Sciatic nerve (tissue), 2 donors: ENCODE measurements around the gene TTC27. TPM values are rescaled to one million over a fixed set of nuclear protein-coding genes. Genes with fewer than 3 reads are reported as not detected.
A peak's percentile ranks its signal among the peaks of the same experiment; 100 is the strongest.

Source experiments
- ATAC-seq: fragments of 200-7000 bp; cut with Tn5 transposase; one replicate; pipeline ENCODE4 v1.9.1; 2020; ENCODE audit warnings: mild to moderate bottlenecking, moderate library complexity
- DNase-seq: peaks from one replicate; pipeline ENCODE4 v3.0.0-alpha.2; 2020; ENCODE audit warnings: low spot score
- intact Hi-C: fragments of 100-400 bp; cut with DNase I; formaldehyde crosslinking; loops from one replicate; pipeline ENCODE4 v1.14.2; 2022
- total RNA-seq: library from RNA; stranded (reverse); fragmentation: NEBNext Ultra II Directional; extraction: Animal tissue kit (Norgen Biotek cat#: 25700); gene quantifications from one replicate; pipeline ENCODE4 v1.2.1, GENCODE V29; 2021
- donor health status: DM: no; HTN: no; CAD: no.
- donor health status: DM: no; HTN: no; CAD: no.

TTC27 gene
- total RNA-seq, 1 donor from 2014 or later = 19.0 TPM

- ATAC-seq (no peak), DNase-seq (no peak)
- intact Hi-C loops = no loop called here
These were observed 156.1 kb downstream of the TTC27 start for GRCh38 chr2:32783933-32784332.

- no peak for DNase-seq
- ATAC-seq = no peak
- intact Hi-C loops = no loop called here
These were observed 159.4 kb downstream of the TTC27 start for GRCh38 chr2:32787207-32787606.

GRCh38 chr2:32788114-32788513 is 160.3 kb downstream of the TTC27 start:
- ATAC-seq = no peak
- intact Hi-C loops = no loop called here
- DNase-seq = no peak

GRCh38 chr2:32792416-32792815 is 164.6 kb downstream of the TTC27 start:
- ATAC-seq (no peak), DNase-seq (no peak)
- intact Hi-C loops = no loop called here

GRCh38 chr2:32798829-32799228 is 171.0 kb downstream of the TTC27 start:
- ATAC-seq = no peak
- no peak for DNase-seq
- intact Hi-C loops = no loop called here

GRCh38 chr2:32801741-32802140 is 173.9 kb downstream of the TTC27 start:
- ATAC-seq = no peak
- intact Hi-C loops = no loop called here
- DNase-seq = no peak

GRCh38 chr2:32802877-32803276 is 175.0 kb downstream of the TTC27 start:
- ATAC-seq (no peak), DNase-seq (no peak)
- intact Hi-C loops = no loop called here

- no peak for DNase-seq
- intact Hi-C loops = no loop called here
- ATAC-seq = no peak
These were observed 176.4 kb downstream of the TTC27 start for GRCh38 chr2:32804205-32804604.

- intact Hi-C loops = no loop called here
- ATAC-seq (no peak), DNase-seq (no peak)
These were observed 177.6 kb downstream of the TTC27 start for GRCh38 chr2:32805104-32806095.

GRCh38 chr2:32806857-32807256 is 179.0 kb downstream of the TTC27 start:
- intact Hi-C loops = no loop called here
- DNase-seq (no peak), ATAC-seq (no peak)

GRCh38 chr2:32807662-32808061 is 179.8 kb downstream of the TTC27 start:
- no peak for ATAC-seq
- intact Hi-C loops = no loop called here

GRCh38 chr2:32810909-32811495 is 183.2 kb downstream of the TTC27 start:
- intact Hi-C loops = no loop called here
- DNase-seq (no peak), ATAC-seq (no peak)

More at GRCh38 chr2:32807662-32808061, 179.8 kb downstream of the TTC27 start:
- DNase-seq = no peak

- no peak for ATAC-seq
- intact Hi-C loops = no loop called here
- no peak for DNase-seq
These were observed 183.8 kb downstream of the TTC27 start for GRCh38 chr2:32811696-32812095.

GRCh38 chr2:32812316-32812715 is 184.5 kb downstream of the TTC27 start:
- ATAC-seq = no peak
- intact Hi-C loops = no loop called here
- no peak for DNase-seq

GRCh38 chr2:32820088-32820487 is 192.2 kb downstream of the TTC27 start:
- peak; percentile 66 for ATAC-seq
- intact Hi-C loops = no loop called here
- DNase-seq = no peak

- ATAC-seq (no peak), DNase-seq (no peak)
- intact Hi-C loops = no loop called here
These were observed 192.9 kb downstream of the TTC27 start for GRCh38 chr2:32820701-32821100.

- ATAC-seq = no peak
- intact Hi-C loops = no loop called here
These were observed 196.4 kb downstream of the TTC27 start for GRCh38 chr2:32824070-32824809.

GRCh38 chr2:32825291-32825712 is 197.5 kb downstream of the TTC27 start:
- peak; percentile 67 for DNase-seq
- intact Hi-C loops = no loop called here
- ATAC-seq = no peak

More at GRCh38 chr2:32824070-32824809, 196.4 kb downstream of the TTC27 start:
- no peak for DNase-seq

GRCh38 chr2:32830196-32830595 is 202.3 kb downstream of the TTC27 start:
- DNase-seq (no peak), ATAC-seq (no peak)
- intact Hi-C loops = no loop called here

GRCh38 chr2:32832821-32833220 is 205.0 kb downstream of the TTC27 start:
- DNase-seq (no peak), ATAC-seq (no peak)
- intact Hi-C loops = no loop called here
